Activated B cell treated with CpG ODN at 0.5 μM for 24 hours (primary cell): ENCODE results near the gene ARFGEF2. TPM values are rescaled to one million over a fixed set of nuclear protein-coding genes. Genes with fewer than 3 reads are reported as not detected.

Experiments
- ATAC-seq: fragments of 200-7000 bp; cut with Tn5 transposase; one replicate; pipeline ENCODE4 v1.10.0; 2021; ENCODE audit warnings: low read depth, mild to moderate bottlenecking, moderate library complexity
- CTCF ChIA-PET: fragments of 350-600 bp; sonication (Branson Sonifier 250); formaldehyde crosslinking; loops from one replicate; lab custom pipeline; 2021; ENCODE audit warnings: antibody characterized with exemption; lab: Charles Lee
- POLR2A ChIA-PET: fragments of 350-600 bp; sonication (Branson Sonifier 250); formaldehyde crosslinking; loops from one replicate; lab custom pipeline; 2021; ENCODE audit warnings: antibody characterized with exemption; lab: Charles Lee
- DNase-seq: peaks from one replicate; pipeline ENCODE4 v3.0.0; 2022
- H3K27ac Mint-ChIP-seq: one replicate; pipeline ENCODE4 v1.8.0; 2020; ENCODE audit warnings: mixed read lengths
- H3K27me3 Mint-ChIP-seq: one replicate; pipeline ENCODE4 v1.8.0; 2021; ENCODE audit warnings: mixed read lengths
- H3K36me3 Mint-ChIP-seq: one replicate; pipeline ENCODE4 v1.8.0; 2021; ENCODE audit warnings: low read depth, mixed read lengths
- H3K4me1 Mint-ChIP-seq: one replicate; pipeline ENCODE4 v1.8.0; 2021; ENCODE audit warnings: mixed read lengths
- H3K4me3 Mint-ChIP-seq: one replicate; pipeline ENCODE4 v1.8.0; 2020; ENCODE audit warnings: mild to moderate bottlenecking, mixed read lengths
- H3K9me3 Mint-ChIP-seq: one replicate; pipeline ENCODE4 v1.8.0; 2020; ENCODE audit warnings: mixed read lengths
- intact Hi-C: fragments of 100-400 bp; cut with micrococcal nuclease; formaldehyde crosslinking; loops from one replicate; pipeline ENCODE4 v1.15.1; 2024
- total RNA-seq: library from RNA; stranded (reverse); gene quantifications from 2 replicates; pipeline ENCODE4 v1.2.3, GENCODE V29; 2022
- TF ChIP-seq, protein P1 (sequence below): fragments of 200-600 bp; IDR thresholded peaks from one replicate; pipeline ENCODE4 v1.8.0; 2022; ENCODE audit warnings: antibody characterized with exemption, mild to moderate bottlenecking

The ARFGEF2 gene
- total RNA-seq, 1 donor from 2014 or later, result 39.0 TPM

DNA sequence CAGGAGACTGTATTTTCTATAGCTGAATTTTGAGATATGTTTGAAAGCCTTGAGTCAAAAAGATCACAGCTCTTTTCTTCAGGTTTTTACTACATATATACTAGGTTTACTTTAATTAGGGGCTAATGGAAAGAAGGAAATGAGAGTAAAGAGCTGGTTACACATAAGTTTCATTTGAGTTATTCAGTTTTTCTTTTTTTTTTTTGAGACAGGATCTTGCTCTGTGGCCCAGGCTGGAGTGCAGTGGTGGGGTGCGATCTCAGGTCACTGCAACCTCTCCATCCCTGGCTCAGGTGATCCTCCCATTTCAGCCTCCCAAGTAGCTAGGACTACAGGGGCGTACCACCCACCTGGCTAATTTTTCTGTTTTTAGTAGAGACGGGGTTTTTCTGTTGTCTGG is 4.8 kb downstream of the ARFGEF2 start:
- H3K27ac Mint-ChIP-seq, result peak overlapping the region; percentile 68
- no peaks in the 10 kb centered on the region for H3K9me3 Mint-ChIP-seq
- no peak for DNase-seq
- intact Hi-C loops, result loop anchor here (2.0 to 10.0 kb wide), 2 partner anchors 13 to 561 kb away; no protein-coding TSS in a partner anchor
- ATAC-seq, result no peak
- peaks cover 60% of the 10 kb centered on the region for H3K4me1 Mint-ChIP-seq
- H3K27me3 Mint-ChIP-seq, result no peaks in the 10 kb centered on the region
- CTCF ChIA-PET, result interaction anchor here (1.1 kb wide), 1 partner anchor 14 kb away, joined by 3 read pairs; no protein-coding TSS in a partner anchor
- TF ChIP-seq, protein P1, sequence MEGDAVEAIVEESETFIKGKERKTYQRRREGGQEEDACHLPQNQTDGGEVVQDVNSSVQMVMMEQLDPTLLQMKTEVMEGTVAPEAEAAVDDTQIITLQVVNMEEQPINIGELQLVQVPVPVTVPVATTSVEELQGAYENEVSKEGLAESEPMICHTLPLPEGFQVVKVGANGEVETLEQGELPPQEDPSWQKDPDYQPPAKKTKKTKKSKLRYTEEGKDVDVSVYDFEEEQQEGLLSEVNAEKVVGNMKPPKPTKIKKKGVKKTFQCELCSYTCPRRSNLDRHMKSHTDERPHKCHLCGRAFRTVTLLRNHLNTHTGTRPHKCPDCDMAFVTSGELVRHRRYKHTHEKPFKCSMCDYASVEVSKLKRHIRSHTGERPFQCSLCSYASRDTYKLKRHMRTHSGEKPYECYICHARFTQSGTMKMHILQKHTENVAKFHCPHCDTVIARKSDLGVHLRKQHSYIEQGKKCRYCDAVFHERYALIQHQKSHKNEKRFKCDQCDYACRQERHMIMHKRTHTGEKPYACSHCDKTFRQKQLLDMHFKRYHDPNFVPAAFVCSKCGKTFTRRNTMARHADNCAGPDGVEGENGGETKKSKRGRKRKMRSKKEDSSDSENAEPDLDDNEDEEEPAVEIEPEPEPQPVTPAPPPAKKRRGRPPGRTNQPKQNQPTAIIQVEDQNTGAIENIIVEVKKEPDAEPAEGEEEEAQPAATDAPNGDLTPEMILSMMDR, result no peak
- peak overlapping the region; percentile 29 for H3K4me3 Mint-ChIP-seq
- POLR2A ChIA-PET, result interaction anchor here (0.6 to 0.7 kb wide), 3 partner anchors 79 to 283 kb away, joined by 3 to 5 read pairs (median 5); no protein-coding TSS in a partner anchor
- H3K36me3 Mint-ChIP-seq, result peaks cover 3% of the 10 kb centered on the region

DNA sequence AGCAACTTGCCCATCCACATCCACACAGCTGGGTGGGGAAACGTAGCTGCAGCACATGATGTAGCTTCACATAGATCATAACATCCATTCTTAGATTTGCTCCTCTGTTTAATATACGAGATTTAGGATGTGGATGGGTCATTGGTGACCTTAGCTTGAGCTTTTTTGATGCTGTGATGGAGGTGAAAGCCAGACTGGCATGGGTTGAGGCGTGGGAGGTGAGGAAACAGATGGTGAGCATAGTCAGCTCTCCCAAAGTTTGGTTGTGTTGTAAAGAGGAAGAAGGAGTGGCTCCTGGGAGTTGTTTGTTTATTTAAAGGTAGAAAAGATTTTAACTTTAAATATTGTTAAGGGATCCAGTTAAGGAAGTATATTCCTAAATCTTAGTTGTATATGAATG is 5.3 kb downstream of the ARFGEF2 start:
- Mint-ChIP-seq H3K4me1 (peaks cover 59% of the 10 kb centered on the region), H3K9me3 (no peaks in the 10 kb centered on the region), H3K27ac (peak overlapping the region; percentile 68), H3K36me3 (peaks cover 2% of the 10 kb centered on the region), H3K4me3 (peak overlapping the region; percentile 29), H3K27me3 (no peaks in the 10 kb centered on the region)
- intact Hi-C loops, result loop anchor here (2.0 to 10.0 kb wide), 2 partner anchors 14 to 562 kb away; no protein-coding TSS in a partner anchor
- POLR2A ChIA-PET, result interaction anchor here (0.6 kb wide), 1 partner anchor 80 kb away, joined by 3 read pairs; no protein-coding TSS in a partner anchor
- ATAC-seq, result no peak
- TF ChIP-seq, protein P1, result no peak
- no peak for DNase-seq
- CTCF ChIA-PET, result interaction anchor here (1.1 kb wide), 1 partner anchor 14 kb away, joined by 3 read pairs; no protein-coding TSS in a partner anchor

DNA sequence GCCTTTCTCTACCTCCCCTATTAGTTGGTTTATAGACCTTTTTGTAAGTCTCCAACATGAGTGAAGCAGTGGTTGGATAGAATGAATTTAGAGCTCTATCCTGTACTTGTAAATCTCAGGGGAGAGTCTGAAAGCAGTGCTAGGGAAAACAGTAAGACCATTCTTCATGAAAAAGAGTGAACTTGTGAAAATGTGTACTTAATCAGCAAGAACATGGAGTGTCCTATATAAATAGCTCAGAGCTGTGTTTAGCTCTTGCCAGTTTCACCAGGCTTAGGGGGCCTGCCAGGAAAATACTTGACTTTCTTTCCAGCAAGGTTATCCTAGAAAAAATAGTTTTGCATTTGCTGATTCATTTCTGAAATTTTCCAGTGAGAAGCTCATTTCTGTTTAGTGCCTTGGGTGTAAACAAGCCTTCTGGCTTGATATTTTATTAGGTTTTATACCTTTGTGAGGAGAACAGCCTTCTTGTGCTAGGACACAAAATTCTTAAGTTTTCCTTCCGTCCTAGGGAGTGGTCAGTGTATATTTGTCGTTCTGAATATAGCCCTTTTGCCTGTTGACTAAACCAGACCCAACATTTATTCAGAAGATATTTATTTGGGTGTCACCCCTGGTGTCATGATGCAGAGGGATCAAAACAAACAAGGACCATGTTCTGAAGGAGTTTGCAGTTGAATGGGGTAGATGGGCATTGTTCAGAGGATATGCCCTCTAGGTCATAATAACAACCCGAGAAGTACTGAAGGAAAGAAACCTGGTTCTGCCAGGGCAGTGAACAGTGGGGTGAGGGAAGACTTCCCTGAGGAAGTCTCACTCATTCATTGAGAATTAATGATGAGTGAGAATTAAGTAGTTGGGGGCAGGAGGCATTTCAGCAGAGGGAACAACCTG is 7.6 kb downstream of the ARFGEF2 start:
- ATAC-seq, result no peak
- Mint-ChIP-seq H3K4me3 (no peak overlapping the region), H3K27me3 (no peaks in the 10 kb centered on the region), H3K27ac (no peak overlapping the region), H3K9me3 (no peaks in the 10 kb centered on the region), H3K36me3 (peaks cover 4% of the 10 kb centered on the region), H3K4me1 (peaks cover 36% of the 10 kb centered on the region)
- TF ChIP-seq, protein P1, result no peak
- intact Hi-C loops, result loop anchor here (10.0 kb wide), 1 partner anchor 564 kb away; no protein-coding TSS in a partner anchor
- ChIA-PET CTCF (no interaction called here), POLR2A (no interaction called here)
- no peak for DNase-seq

DNA sequence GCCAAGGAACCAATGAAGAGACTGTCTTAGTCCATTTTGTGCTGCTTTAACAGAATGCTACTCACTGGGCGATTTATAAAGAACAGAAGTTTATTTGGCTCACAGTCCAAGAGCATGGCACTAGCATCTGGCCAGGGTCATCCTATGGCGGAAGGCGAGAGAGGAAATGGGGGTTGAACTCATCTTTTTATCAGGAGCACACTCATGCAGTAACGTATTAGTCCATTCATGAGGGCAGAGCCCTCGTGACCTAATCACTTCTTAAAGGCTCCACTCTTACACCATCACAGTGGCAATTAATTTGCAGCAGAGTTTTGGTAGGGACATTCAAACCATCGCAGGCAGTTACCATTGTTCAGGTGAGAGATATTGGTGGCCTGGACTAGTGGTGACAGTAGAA is 8.5 kb downstream of the ARFGEF2 start:
- TF ChIP-seq, protein P1, result no peak
- Mint-ChIP-seq H3K9me3 (no peaks in the 10 kb centered on the region), H3K4me3 (no peak overlapping the region), H3K36me3 (peaks cover 8% of the 10 kb centered on the region), H3K4me1 (peaks cover 35% of the 10 kb centered on the region), H3K27ac (no peak overlapping the region), H3K27me3 (no peaks in the 10 kb centered on the region)
- intact Hi-C loops, result no loop called here
- POLR2A ChIA-PET, result no interaction called here
- DNase-seq (no peak), ATAC-seq (no peak)
- CTCF ChIA-PET, result no interaction called here

DNA sequence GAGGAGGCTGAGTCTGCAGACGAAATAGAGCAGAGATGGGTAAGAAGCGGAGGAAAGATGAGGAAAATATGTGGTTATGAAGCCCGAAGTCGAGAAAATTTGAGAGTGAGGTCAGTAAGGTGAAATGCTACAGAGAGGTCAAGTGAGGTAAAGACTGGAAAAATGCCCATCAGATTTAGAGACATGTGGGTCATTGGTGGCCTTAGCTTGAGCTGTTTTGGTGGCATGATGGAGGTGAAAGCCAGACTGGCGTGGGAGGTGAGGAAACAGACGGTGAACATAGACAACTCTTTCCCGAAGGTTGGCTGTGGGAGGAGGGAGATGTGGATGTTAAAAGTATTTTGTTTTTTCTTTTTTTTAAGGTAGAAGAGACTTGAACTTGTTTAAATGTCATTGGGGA is 9.4 kb downstream of the ARFGEF2 start:
- Mint-ChIP-seq H3K27me3 (no peaks in the 10 kb centered on the region), H3K9me3 (no peaks in the 10 kb centered on the region), H3K4me3 (no peak overlapping the region), H3K27ac (no peak overlapping the region), H3K4me1 (peaks cover 26% of the 10 kb centered on the region), H3K36me3 (peaks cover 8% of the 10 kb centered on the region)
- TF ChIP-seq, protein P1, result no peak
- no peak for ATAC-seq
- no peak for DNase-seq
- CTCF ChIA-PET, result no interaction called here
- POLR2A ChIA-PET, result no interaction called here
- intact Hi-C loops, result no loop called here
